HTERT RPE-1 (cell line): ENCODE data around the gene C4orf50.

Experiments
- in situ Hi-C: fragments of 300-500 bp; cut with MboI; formaldehyde crosslinking; loops from 4 replicates; pipeline ENCODE4 v1.14.3; 2020; ENCODE audit warnings: low sequenced_read_pairs

Gene C4orf50

GRCh38 chr4:5894266-5894665 is 124.0 kb downstream of the C4orf50 start:
- in situ Hi-C loops = no loop called here

GRCh38 chr4:5893591-5893990 is 124.6 kb downstream of the C4orf50 start:
- in situ Hi-C loops = no loop called here

- in situ Hi-C loops = no loop called here
Measured at GRCh38 chr4:5893004-5893580, 125.1 kb downstream of the C4orf50 start, which contains the start of gene CRMP1. TSS of gene CRMP1 (minus strand) at chr4:5893086. CDS start at chr4:5892969, 117 bp downstream.

GRCh38 chr4:5892323-5893003 is 125.8 kb downstream of the C4orf50 start:
- in situ Hi-C loops = no loop called here

GRCh38 chr4:5891563-5892322 is 126.5 kb downstream of the C4orf50 start:
- in situ Hi-C loops = no loop called here

GRCh38 chr4:5890063-5890727 is 128.0 kb downstream of the C4orf50 start:
- in situ Hi-C loops = no loop called here

- in situ Hi-C loops = no loop called here
Measured at GRCh38 chr4:5889002-5889696, 129.1 kb downstream of the C4orf50 start.

GRCh38 chr4:5888222-5889001 is 129.8 kb downstream of the C4orf50 start:
- in situ Hi-C loops = no loop called here

- in situ Hi-C loops = no loop called here
Measured at GRCh38 chr4:5887361-5888221, 130.6 kb downstream of the C4orf50 start.

GRCh38 chr4:5887011-5887360 is 131.2 kb downstream of the C4orf50 start:
- in situ Hi-C loops = no loop called here

- in situ Hi-C loops = no loop called here
Measured at GRCh38 chr4:5885733-5886132, 132.5 kb downstream of the C4orf50 start.

GRCh38 chr4:5884796-5885195 is 133.4 kb downstream of the C4orf50 start:
- in situ Hi-C loops = no loop called here

GRCh38 chr4:5883916-5884315 is 134.3 kb downstream of the C4orf50 start:
- in situ Hi-C loops = no loop called here

- in situ Hi-C loops = no loop called here
Measured at GRCh38 chr4:5882947-5883346, 135.3 kb downstream of the C4orf50 start.

- in situ Hi-C loops = no loop called here
Measured at GRCh38 chr4:5881340-5881739, 136.9 kb downstream of the C4orf50 start.

- in situ Hi-C loops = no loop called here
Measured at GRCh38 chr4:5878359-5878758, 139.9 kb downstream of the C4orf50 start.

GRCh38 chr4:5877392-5877791 is 140.8 kb downstream of the C4orf50 start:
- in situ Hi-C loops = no loop called here

- in situ Hi-C loops = no loop called here
Measured at GRCh38 chr4:5874811-5875449, 143.3 kb downstream of the C4orf50 start.

GRCh38 chr4:5870701-5871100 is 147.5 kb downstream of the C4orf50 start:
- in situ Hi-C loops = no loop called here
